Measurements from ENCODE around the gene FGF6. TPM values are rescaled to one million over a fixed set of nuclear protein-coding genes. Genes with fewer than 3 reads are reported as not detected.

Gene FGF6
- total and polyA plus RNA-seq, 10 of the 15 experiments (the other 5 are each of a cell fraction or from before 2014, with no cell fraction given): not detected

- WGBS (ENCODE audit: insufficient coverage, insufficient replicate concordance, low lambda C conversion rate, missing lambda C conversion rate): 33% methylated on average over 6 of the region's 9 CpGs
- Histone ChIP-seq H3K4me1 (ENCODE audit: control insufficient read depth, insufficient read depth, low read length) (no peaks in the 10 kb centered on the region), H2AFZ (ENCODE audit: control insufficient read depth, low read depth, low read length) (no peak overlapping the region), H3K79me2 (ENCODE audit: control insufficient read depth, insufficient read depth, low read length) (no peaks in the 10 kb centered on the region), H3K9ac (ENCODE audit: control insufficient read depth, insufficient read depth, low read length) (no peak overlapping the region), H3K27me3 (replicated peaks in 1 of 2; ENCODE audit: control insufficient read depth in 2 of 2, insufficient read depth in 2 of 2, low read length in 1 of 2) (no peaks in the 10 kb centered on the region; a peak in 2 of 4 replicates), H4K20me1 (ENCODE audit: control insufficient read depth, insufficient read depth) (no peaks in the 10 kb centered on the region), H3K9me3 (replicated peaks; ENCODE audit: control insufficient read depth, insufficient read depth, low read length) (no peaks in the 10 kb centered on the region), H3K4me2 (ENCODE audit: control insufficient read depth, insufficient read depth) (no peak overlapping the region), H3K27ac (ENCODE audit: control insufficient read depth, insufficient read depth) (no peak overlapping the region), H3K4me3 (no peak overlapping the region), H3K36me3 (ENCODE audit: control insufficient read depth in 2 of 2, insufficient read depth in 2 of 2, low read length in 1 of 2) (no peaks in the 10 kb centered on the region)
- no TSS peak for BruUV-seq (replicated peaks)
- in situ Hi-C loops (cut with MboI) (no loop called here), intact Hi-C loops (cut with micrococcal nuclease; ENCODE audit: unreplicated experiment) (loop anchor here (2.0 to 5.0 kb wide), 2 partner anchors 104 to 536 kb away; no protein-coding TSS in a partner anchor)
- no peak for FAIRE-seq
- DNase-seq (ENCODE audit: low read depth, low spot score): no peak
- ChIA-PET CTCF (interaction anchor here (0.6 to 2.1 kb wide), 3 partner anchors 10 to 459 kb away, joined by 3 to 5 read pairs (median 4); no protein-coding TSS in a partner anchor), RAD21 (ENCODE audit: unreplicated experiment) (no interaction called here), POLR2A (no interaction called here), SMC1A (ENCODE audit: uncharacterized antibody, unreplicated experiment) (no interaction called here)
- ATAC-seq: no peak
- TF ChIP-seq TAF1 (IDR thresholded peaks at IDR 0.05; ENCODE audit: borderline replicate concordance, low read depth, low read length) (no peak), TCF7 (IDR thresholded peaks at IDR 0.05; ENCODE audit: borderline replicate concordance) (no peak), PKNOX1 (IDR thresholded peaks at IDR 0.05) (no peak), CHD4 (IDR thresholded peaks at IDR 0.05) (no peak), HDAC6 (IDR thresholded peaks at IDR 0.05; ENCODE audit: unreplicated experiment) (no peak), CTCF (IDR thresholded peaks at IDR 0.05 in 2 of 3, conservative IDR thresholded peaks at IDR 0.05 in 1 of 3; ENCODE audit: control insufficient read depth in 2 of 3, extremely low read depth in 1 of 3, insufficient read depth in 1 of 3, low read depth in 3 of 3, low read length in 3 of 3) (no peak), ZNF592 (IDR thresholded peaks at IDR 0.05) (no peak), POU2F2 (IDR thresholded peaks at IDR 0.05; ENCODE audit: borderline replicate concordance, low read depth, low read length) (no peak)
- TF ChIP-seq, protein P1, sequence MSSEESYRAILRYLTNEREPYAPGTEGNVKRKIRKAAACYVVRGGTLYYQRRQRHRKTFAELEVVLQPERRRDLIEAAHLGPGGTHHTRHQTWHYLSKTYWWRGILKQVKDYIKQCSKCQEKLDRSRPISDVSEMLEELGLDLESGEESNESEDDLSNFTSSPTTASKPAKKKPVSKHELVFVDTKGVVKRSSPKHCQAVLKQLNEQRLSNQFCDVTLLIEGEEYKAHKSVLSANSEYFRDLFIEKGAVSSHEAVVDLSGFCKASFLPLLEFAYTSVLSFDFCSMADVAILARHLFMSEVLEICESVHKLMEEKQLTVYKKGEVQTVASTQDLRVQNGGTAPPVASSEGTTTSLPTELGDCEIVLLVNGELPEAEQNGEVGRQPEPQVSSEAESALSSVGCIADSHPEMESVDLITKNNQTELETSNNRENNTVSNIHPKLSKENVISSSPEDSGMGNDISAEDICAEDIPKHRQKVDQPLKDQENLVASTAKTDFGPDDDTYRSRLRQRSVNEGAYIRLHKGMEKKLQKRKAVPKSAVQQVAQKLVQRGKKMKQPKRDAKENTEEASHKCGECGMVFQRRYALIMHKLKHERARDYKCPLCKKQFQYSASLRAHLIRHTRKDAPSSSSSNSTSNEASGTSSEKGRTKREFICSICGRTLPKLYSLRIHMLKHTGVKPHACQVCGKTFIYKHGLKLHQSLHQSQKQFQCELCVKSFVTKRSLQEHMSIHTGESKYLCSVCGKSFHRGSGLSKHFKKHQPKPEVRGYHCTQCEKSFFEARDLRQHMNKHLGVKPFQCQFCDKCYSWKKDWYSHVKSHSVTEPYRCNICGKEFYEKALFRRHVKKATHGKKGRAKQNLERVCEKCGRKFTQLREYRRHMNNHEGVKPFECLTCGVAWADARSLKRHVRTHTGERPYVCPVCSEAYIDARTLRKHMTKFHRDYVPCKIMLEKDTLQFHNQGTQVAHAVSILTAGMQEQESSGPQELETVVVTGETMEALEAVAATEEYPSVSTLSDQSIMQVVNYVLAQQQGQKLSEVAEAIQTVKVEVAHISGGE (CRISPR knock-in tag; IDR thresholded peaks at IDR 0.05): no peak
These were observed 22.6 kb downstream of the FGF6 start for GRCh38 chr12:4422985-4423384.

Data from GM12878 (cell line).